Natural killer cell treated with Interleukin-12 subunit alpha and Interleukin-12 subunit beta and Interleukin-15 and Interleukin-18, amount 100 ng/mL, for 72 hours (primary cell): Measurements from ENCODE around the gene UNKL. TPM values are rescaled to one million over a fixed set of nuclear protein-coding genes. Genes with fewer than 3 reads are reported as not detected.

ENCODE experiments used
- ATAC-seq, 2 donors: fragments of 150-1000 bp; cut with Tn5 transposase in 1 of 2; sonication (Bioruptor Pico), chemical (Tn5 transposase) in 1 of 2; 2 replicates each; pipeline ENCODE4 v1.10.0; 2021
- DNase-seq: peaks from one replicate; pipeline ENCODE4 v3.0.0; 2022; ENCODE audit warnings: low spot score
- H3K27ac Mint-ChIP-seq, 2 donors: 1 replicate in 1 of 2; 2 replicates in 1 of 2; pipeline ENCODE4 v1.8.0; 2022; ENCODE audit warnings: mixed read lengths in 2 of 2, mild to moderate bottlenecking in 1 of 2, moderate library complexity in 1 of 2
- H3K27me3 Mint-ChIP-seq, 2 donors: 1 replicate in 1 of 2; 2 replicates in 1 of 2; pipeline ENCODE4 v1.8.0; 2022; ENCODE audit warnings: mixed read lengths in 2 of 2
- H3K36me3 Mint-ChIP-seq: one replicate; pipeline ENCODE4 v1.8.0; 2022; ENCODE audit warnings: mixed read lengths
- H3K4me1 Mint-ChIP-seq, 2 donors: 1 replicate in 1 of 2; 2 replicates in 1 of 2; pipeline ENCODE4 v1.8.0; 2022; ENCODE audit warnings: low read depth in 2 of 2, mixed read lengths in 2 of 2, mild to moderate bottlenecking in 1 of 2
- H3K4me3 Mint-ChIP-seq: one replicate; pipeline ENCODE4 v1.8.0; 2022; ENCODE audit warnings: mixed read lengths
- H3K9me3 Mint-ChIP-seq: 2 replicates; pipeline ENCODE4 v1.8.0; 2022; ENCODE audit warnings: mixed read lengths
- total RNA-seq, 2 donors: library from RNA; stranded (reverse); gene quantifications; one replicate each; pipeline ENCODE4 v1.2.3, GENCODE V29; 2022

UNKL gene
- total RNA-seq, 2 donors from 2014 or later = 25.4 to 72.1 TPM

- DNase-seq (no peak), ATAC-seq (no peak)
- peaks cover 0 to 8% of the 10 kb centered on the region in 2 donors for H3K4me1 Mint-ChIP-seq
- H3K9me3 Mint-ChIP-seq = no peaks in the 10 kb centered on the region
- H3K27ac Mint-ChIP-seq = no peak overlapping the region
- no peak overlapping the region for H3K4me3 Mint-ChIP-seq
- no peaks in the 10 kb centered on the region for H3K27me3 Mint-ChIP-seq
- H3K36me3 Mint-ChIP-seq = peaks cover 6% of the 10 kb centered on the region
Measured at GRCh38 chr16:1319041-1319440, 95.5 kb downstream of the UNKL start.

- peaks cover 0 to 8% of the 10 kb centered on the region in 2 donors for H3K4me1 Mint-ChIP-seq
- peaks cover 6% of the 10 kb centered on the region for H3K36me3 Mint-ChIP-seq
- H3K4me3 Mint-ChIP-seq = no peak overlapping the region
- H3K27ac Mint-ChIP-seq = no peak overlapping the region
- ATAC-seq = no peak
- DNase-seq = no peak
- no peaks in the 10 kb centered on the region for H3K9me3 Mint-ChIP-seq
- H3K27me3 Mint-ChIP-seq = no peaks in the 10 kb centered on the region
Measured at GRCh38 chr16:1318268-1318545, 96.3 kb downstream of the UNKL start.

DNA sequence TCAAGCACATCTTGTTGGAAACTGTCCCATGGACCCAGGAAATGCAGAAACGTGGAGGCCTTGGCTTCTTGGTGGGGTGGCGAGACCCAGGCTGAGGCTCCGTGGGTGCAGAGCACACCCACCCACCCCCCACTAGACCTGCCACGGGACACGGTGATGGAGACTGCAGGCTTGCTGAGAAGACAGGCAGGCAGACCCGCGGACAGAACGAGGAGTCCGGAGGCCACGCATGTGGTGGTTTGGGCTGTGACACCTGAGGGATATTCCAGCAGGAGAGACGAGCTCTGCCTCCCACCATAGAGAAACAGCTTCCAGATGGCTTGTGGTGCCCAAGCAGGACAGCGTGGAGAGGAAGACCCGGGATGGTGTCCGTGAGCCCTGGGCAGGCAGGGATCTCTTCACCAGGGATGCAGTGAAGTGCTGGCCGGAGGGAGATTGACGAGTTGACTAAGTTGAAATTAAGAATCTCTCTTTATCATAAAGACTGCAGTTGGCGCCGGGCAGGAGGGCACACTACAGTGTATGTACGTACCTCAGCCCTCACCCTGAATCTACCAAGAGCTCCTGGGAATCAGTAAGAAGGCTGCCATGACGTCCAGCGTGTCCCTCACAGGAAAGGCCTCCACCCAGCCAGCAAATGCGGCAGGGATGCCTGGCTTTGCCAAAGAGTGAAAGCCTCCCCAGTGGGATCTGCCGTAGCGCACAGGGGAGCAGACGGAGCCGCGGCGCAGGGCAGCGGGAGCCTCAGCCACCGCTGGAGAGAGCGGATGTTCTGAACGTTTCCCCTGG lies 96.8 kb downstream of the UNKL start:
- H3K9me3 Mint-ChIP-seq = no peaks in the 10 kb centered on the region
- H3K27me3 Mint-ChIP-seq = no peaks in the 10 kb centered on the region
- H3K4me1 Mint-ChIP-seq = peaks cover 0 to 13% of the 10 kb centered on the region in 2 donors
- peaks cover 6% of the 10 kb centered on the region for H3K36me3 Mint-ChIP-seq
- DNase-seq (no peak), ATAC-seq (no peak)
- H3K27ac Mint-ChIP-seq = no peak overlapping the region
- no peak overlapping the region for H3K4me3 Mint-ChIP-seq

DNA sequence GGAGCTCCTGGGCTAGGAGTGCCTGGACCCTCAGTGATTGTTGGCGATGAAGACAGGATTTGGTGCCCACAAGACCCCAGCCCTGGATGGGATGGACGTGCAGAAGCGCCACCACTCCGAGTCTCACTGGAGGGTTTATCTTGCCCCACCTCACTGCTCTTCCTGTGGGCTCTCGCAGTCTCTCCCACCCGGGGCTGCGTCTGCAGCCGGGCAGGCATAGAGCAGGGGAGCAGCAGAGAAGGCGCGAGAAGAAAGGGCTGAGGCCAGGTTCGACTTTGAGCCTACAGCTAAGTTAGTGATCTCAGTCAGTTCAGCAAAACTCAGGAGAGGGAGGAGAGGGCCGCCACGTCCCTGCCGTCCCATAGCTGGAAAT lies 98.5 kb downstream of the UNKL start:
- no peak for ATAC-seq
- Mint-ChIP-seq H3K4me3 (no peak overlapping the region), H3K27ac (no peak overlapping the region), H3K9me3 (no peaks in the 10 kb centered on the region), H3K36me3 (peaks cover 6% of the 10 kb centered on the region), H3K4me1 (peaks cover 1 to 17% of the 10 kb centered on the region in 2 donors), H3K27me3 (no peaks in the 10 kb centered on the region)
- no peak for DNase-seq

- H3K36me3 Mint-ChIP-seq = peaks cover 8% of the 10 kb centered on the region
- ATAC-seq (no peak), DNase-seq (no peak)
- no peaks in the 10 kb centered on the region for H3K9me3 Mint-ChIP-seq
- no peak overlapping the region for H3K4me3 Mint-ChIP-seq
- no peak overlapping the region for H3K27ac Mint-ChIP-seq
- H3K27me3 Mint-ChIP-seq = no peaks in the 10 kb centered on the region
- peaks cover 8 to 22% of the 10 kb centered on the region in 2 donors for H3K4me1 Mint-ChIP-seq
Measured at GRCh38 chr16:1315081-1316032, 99.1 kb downstream of the UNKL start.

DNA sequence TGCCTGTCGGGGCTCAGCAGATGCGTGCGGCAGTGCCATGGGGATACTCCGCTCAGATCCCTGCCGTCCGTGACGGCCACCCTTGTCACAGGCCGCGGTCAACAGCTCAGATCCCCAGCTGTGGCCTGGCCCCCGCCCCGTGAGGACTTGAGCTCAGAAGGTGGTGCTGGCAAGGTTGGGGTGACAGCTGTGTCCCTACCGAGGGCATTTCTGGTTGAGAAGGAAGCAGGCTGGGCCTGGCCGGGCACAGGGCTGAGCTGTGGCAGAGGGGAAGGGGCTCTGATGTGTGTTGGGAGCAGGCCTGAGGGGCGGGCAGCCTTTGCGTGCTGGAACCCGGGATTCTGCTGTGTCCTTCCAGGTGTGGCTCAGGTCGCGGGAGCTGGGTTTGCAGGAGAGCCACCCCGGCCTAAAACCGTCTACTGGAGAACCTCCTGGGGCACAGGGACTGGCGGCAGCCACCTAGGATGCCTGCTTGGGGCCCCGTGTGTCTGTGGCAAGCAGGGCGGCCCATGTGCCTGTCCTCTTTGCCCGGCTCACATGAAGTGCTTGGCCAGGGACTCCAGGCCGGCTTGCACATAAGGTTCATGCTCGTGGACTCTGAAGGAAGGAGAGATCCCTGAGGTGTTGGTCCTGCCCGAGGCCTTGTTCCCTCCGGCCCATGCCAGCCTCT lies 100.0 kb downstream of the UNKL start:
- no peaks in the 10 kb centered on the region for H3K9me3 Mint-ChIP-seq

DNA sequence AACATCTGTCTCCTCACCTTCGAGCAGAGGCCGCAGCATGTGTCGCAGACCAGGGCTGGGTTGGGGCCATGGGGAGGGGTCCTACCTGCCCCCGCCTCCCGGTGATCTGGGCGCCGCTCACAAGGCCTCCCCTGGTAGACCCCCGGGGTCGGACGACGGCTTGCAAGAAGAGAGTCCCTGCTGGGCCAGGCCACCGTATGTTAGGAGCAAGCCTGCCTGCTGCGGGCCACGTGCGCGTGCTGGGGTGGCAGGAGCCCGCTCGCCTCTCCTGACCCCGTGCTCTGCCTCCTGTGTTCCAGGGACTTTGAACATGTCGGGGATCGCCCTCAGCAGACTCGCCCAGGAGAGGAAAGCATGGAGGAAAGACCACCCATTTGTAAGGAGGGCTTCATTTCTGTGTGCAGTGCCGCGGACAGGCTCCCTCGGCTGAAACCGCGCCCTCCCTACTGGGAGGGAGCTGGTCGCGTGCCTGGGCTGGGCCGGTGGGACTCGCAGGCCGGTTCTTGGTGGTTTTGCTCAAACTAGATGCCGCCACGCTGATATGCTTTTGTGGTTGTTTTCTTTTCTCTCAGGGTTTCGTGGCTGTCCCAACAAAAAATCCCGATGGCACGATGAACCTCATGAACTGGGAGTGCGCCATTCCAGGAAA lies 100.7 kb downstream of the UNKL start:
- DNase-seq (no peak), ATAC-seq (no peak)
- H3K27ac Mint-ChIP-seq = no peak overlapping the region
- no peak overlapping the region for H3K4me3 Mint-ChIP-seq
- H3K9me3 Mint-ChIP-seq = no peaks in the 10 kb centered on the region
- no peaks in the 10 kb centered on the region for H3K27me3 Mint-ChIP-seq
- peaks cover 13 to 26% of the 10 kb centered on the region in 2 donors for H3K4me1 Mint-ChIP-seq
- peaks cover 12% of the 10 kb centered on the region for H3K36me3 Mint-ChIP-seq

More for the DNA sequence above, 100.0 kb downstream of the UNKL start:
- H3K4me3 Mint-ChIP-seq = no peak overlapping the region
- H3K27me3 Mint-ChIP-seq = no peaks in the 10 kb centered on the region
- no peak overlapping the region for H3K27ac Mint-ChIP-seq
- ATAC-seq = no peak
- H3K4me1 Mint-ChIP-seq = peaks cover 13 to 26% of the 10 kb centered on the region in 2 donors
- DNase-seq = no peak
- H3K36me3 Mint-ChIP-seq = peaks cover 12% of the 10 kb centered on the region

Other genes starting within 250 kb of the UNKL start
- gene TPSG1, start 189.4 kb downstream of the UNKL start, total RNA-seq = 1 to 10 TPM in 1 of 2 donors, not detected in 1; 1.3 TPM
- 1 to 10 TPM in 1 of 2 donors, not detected in 1; 1.0 TPM for gene TPSB2, start 184.5 kb downstream of the UNKL start, total RNA-seq
- 1 to 10 TPM in 1 of 2 donors, not detected in 1; 6.6 TPM for gene TPSAB1, start 174.0 kb downstream of the UNKL start, total RNA-seq
- gene TPSD1, start 158.6 kb downstream of the UNKL start, total RNA-seq = not detected
- gene UBE2I, start 105.1 kb downstream of the UNKL start, total RNA-seq = 100 to 1,000 TPM; 202 to 246 TPM
- under 1 TPM; 0.17 to 0.31 TPM for gene BAIAP3, start 81.1 kb downstream of the UNKL start, total RNA-seq
- 100 to 1,000 TPM in 1 of 2 donors, 10 to 100 TPM in 1; 57.4 to 108 TPM for gene TSR3, start 62.8 kb downstream of the UNKL start, total RNA-seq
- gene GNPTG, start 62.8 kb downstream of the UNKL start, total RNA-seq = 10 to 100 TPM; 36.1 to 38.9 TPM
- 10 to 100 TPM; 18.4 to 31.1 TPM for gene UQCC4, start 6.0 kb upstream of the UNKL start, total RNA-seq
- gene PERCC1, start 16.4 kb upstream of the UNKL start, total RNA-seq = 1 to 10 TPM in 1 of 2 donors, under 1 TPM in 1; 0.98 to 1.2 TPM
- gene CCDC154, start 29.9 kb upstream of the UNKL start, total RNA-seq = 1 to 10 TPM in 1 of 2 donors, under 1 TPM in 1; 0.38 to 3.6 TPM
- gene CLCN7, start 60.3 kb upstream of the UNKL start, total RNA-seq = 10 to 100 TPM; 52.2 to 73.5 TPM
- gene PTX4, start 74.2 kb upstream of the UNKL start, total RNA-seq = under 1 TPM in 1 of 2 donors, not detected in 1; 0.39 TPM
- 100 to 1,000 TPM in 1 of 2 donors, 10 to 100 TPM in 1; 55.5 to 156 TPM for gene TELO2, start 78.7 kb upstream of the UNKL start, total RNA-seq
- 10 to 100 TPM in 1 of 2 donors, 1 to 10 TPM in 1; 2.8 to 10.7 TPM for gene TMEM204, start 119.0 kb upstream of the UNKL start, total RNA-seq
- 1 to 10 TPM; 5.1 to 7.0 TPM for gene IFT140, start 197.4 kb upstream of the UNKL start, total RNA-seq
- gene CRAMP1, start 197.7 kb upstream of the UNKL start, total RNA-seq = 10 to 100 TPM; 33.3 to 35.3 TPM